Measurements from ENCODE around the gene NRL.

The NRL gene

DNA sequence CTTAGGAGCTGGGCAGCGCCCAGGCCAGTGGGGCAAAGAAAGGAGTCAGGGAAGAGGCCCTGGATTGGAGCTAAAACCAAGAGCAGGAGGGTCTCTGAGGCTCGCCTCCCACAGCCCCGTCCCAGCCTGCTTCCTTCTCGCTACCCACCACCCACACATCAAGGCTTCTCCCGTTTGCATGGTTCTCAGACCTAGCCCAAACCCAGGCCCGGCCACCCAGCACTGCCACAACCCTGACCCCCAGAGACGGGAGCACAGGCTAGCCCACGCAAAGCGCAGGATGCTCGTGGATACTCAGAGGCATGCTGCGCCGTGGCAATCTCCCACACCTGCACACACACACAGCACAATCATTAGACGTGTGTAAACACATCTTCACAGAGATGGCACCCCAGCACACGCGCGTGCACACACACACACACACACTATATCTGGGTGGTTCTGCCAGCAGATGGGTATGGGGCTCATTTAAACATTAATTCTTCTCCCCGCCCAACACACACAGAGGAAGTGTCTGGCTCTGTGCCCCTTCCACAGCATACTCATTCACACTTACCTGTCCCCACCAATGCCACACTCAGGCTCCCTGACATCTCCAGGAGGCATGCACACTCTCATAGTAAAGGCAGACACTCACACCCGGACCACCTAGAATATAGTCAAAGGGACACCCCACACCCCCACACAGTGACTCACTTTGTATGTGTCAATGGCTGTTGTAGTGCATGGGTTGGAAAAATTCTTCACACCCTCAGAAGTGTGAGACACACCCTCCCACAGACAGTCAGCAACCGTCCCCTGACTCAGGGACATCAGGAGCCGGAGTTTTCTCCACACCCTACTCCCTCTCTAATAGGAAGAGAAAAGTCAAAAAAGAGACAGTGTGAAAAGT is 61.8 kb downstream of the NRL start:
- no peak overlapping the region for H3K27ac ChIP-seq (replicated peaks; ENCODE audit: low read length)
- H3K4me1 ChIP-seq (ENCODE audit: control insufficient read depth in 2 of 2, insufficient read depth in 1 of 2, low read depth in 1 of 2, low read length in 2 of 2) = peaks cover 7% of the 10 kb centered on the region in 2 donors
- no peak overlapping the region for H2BK120ac ChIP-seq (ENCODE audit: low read depth, low read length)
- no peak overlapping the region for H2BK12ac ChIP-seq (ENCODE audit: low read length)
- H3K23ac ChIP-seq (ENCODE audit: low read depth, low read length, poor library complexity) = no peak overlapping the region
- H3K4me3 ChIP-seq (ENCODE audit: low read length in 2 of 2) = peak overlapping the region; percentile 27 to 55
- no peak overlapping the region for H4K8ac ChIP-seq (ENCODE audit: low read depth, low read length)
- DNase-seq (ENCODE audit: low spot score) = no peak
- H2BK15ac ChIP-seq (ENCODE audit: low read length) = no peak overlapping the region
- no peak overlapping the region for H3K4ac ChIP-seq (ENCODE audit: low read length)
- peaks cover 0 to 27% (median 0%) of the 10 kb centered on the region in 3 experiments for H3K27me3 ChIP-seq (ENCODE audit: control insufficient read depth in 3 of 3, insufficient read depth in 3 of 3, low read depth in 1 of 3, low read length in 3 of 3)
- no CpG with 5 or more reads among the region's 20 CpGs for WGBS, 2 donors (ENCODE audit: extremely low coverage in 2 of 2, insufficient read length in 2 of 2, insufficient replicate concordance in 1 of 2)
- no peaks in the 10 kb centered on the region for H3K36me3 ChIP-seq (replicated peaks in 1 of 2; ENCODE audit: control insufficient read depth in 2 of 2, insufficient read depth in 2 of 2, low read length in 2 of 2)
- H3K14ac ChIP-seq (ENCODE audit: low read length) = no peak overlapping the region
- H3K79me1 ChIP-seq (ENCODE audit: low read depth, low read length) = no peaks in the 10 kb centered on the region
- peak overlapping the region; percentile 99 for H2AFZ ChIP-seq (ENCODE audit: low read length)
- H3K9ac ChIP-seq (ENCODE audit: low read depth, low read length, poor library complexity) = no peak overlapping the region
- H3K18ac ChIP-seq (ENCODE audit: low read length) = no peak overlapping the region
- no peaks in the 10 kb centered on the region for H3K9me3 ChIP-seq (replicated peaks in 1 of 2; ENCODE audit: control insufficient read depth in 2 of 2, insufficient read depth in 1 of 2, low read depth in 1 of 2, low read length in 2 of 2)
- no peak overlapping the region for H4K91ac ChIP-seq (ENCODE audit: low read depth, low read length, poor library complexity)
- H2AK5ac ChIP-seq (ENCODE audit: low read depth, low read length) = no peak overlapping the region
- H2BK5ac ChIP-seq (ENCODE audit: low read length) = no peak overlapping the region
- peak overlapping the region; percentile 98 for H3K4me2 ChIP-seq (ENCODE audit: insufficient read depth, low read length, poor library complexity, severe bottlenecking)

DNA sequence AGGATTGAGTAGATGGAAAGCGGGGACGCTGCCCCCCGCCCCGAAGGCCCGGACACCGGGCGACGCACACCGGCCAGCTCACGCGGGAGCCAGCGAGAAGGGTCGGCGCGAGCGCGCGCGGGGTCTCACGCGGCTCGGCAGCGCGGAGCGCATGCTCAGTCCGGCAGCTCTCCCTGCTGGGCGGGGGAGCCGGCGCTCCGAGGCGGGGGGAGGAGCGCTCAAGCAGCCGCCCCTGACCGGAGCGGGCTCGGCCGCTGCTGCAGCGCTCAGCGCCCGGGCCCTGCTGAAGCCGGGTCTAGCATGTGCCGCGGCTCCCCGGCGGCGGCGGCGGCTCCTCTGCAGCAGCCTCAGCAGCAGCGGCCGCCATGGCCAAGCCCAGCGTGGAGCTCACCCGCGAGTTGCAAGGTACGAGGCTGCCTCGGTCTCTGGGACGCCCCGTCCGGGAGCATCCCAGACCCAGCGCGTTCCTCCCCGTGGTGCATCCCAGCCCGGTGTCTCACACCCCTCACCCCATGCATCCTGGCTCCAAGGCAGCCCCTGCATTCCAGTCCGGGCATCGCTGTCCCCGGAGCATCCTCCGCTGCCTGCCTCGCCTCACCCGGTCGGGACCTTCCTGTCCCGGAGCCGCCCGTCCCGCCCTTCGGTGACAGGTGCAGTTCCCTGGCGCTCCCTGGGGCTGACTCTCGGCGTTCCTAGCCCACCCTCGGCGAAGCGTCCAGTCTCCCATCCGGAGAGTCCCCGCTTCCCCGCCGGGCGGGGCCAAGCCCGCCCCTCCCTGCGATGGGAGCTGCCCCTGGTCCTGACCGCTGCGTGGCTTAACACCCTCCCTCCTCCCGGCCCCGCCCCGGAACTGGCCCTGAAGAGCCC is 62.7 kb downstream of the NRL start, which contains the start of gene CARMIL3:
CARMIL3 (plus strand) TSS at position 221 of the 867 bp plus-strand sequence; CDS start at position 366, 145 bp downstream.
- H2AK5ac ChIP-seq (ENCODE audit: low read depth, low read length) = peak within 1 kb of the TSS; percentile 81
- peak within 1 kb of the TSS; percentile 60 for H2BK15ac ChIP-seq (ENCODE audit: low read length)
- H2BK5ac ChIP-seq (ENCODE audit: low read length) = no peak within 1 kb of the TSS
- no peaks in the 10 kb centered on the region for H3K79me1 ChIP-seq (ENCODE audit: low read depth, low read length)
- no CpG with 5 or more reads among the region's 92 CpGs for WGBS, 2 donors (ENCODE audit: extremely low coverage in 2 of 2, insufficient read length in 2 of 2, insufficient replicate concordance in 1 of 2)
- peak within 1 kb of the TSS; percentile 98 for H3K4me2 ChIP-seq (ENCODE audit: insufficient read depth, low read length, poor library complexity, severe bottlenecking)
- H3K36me3 ChIP-seq (replicated peaks in 1 of 2; ENCODE audit: control insufficient read depth in 2 of 2, insufficient read depth in 2 of 2, low read length in 2 of 2) = no peaks in the 10 kb centered on the region
- peak; percentile 69 for DNase-seq (ENCODE audit: low spot score)
- H3K9me3 ChIP-seq (replicated peaks in 1 of 2; ENCODE audit: control insufficient read depth in 2 of 2, insufficient read depth in 1 of 2, low read depth in 1 of 2, low read length in 2 of 2) = no peaks in the 10 kb centered on the region
- peak within 1 kb of the TSS; percentile 91 for H3K9ac ChIP-seq (ENCODE audit: low read depth, low read length, poor library complexity)
- H2BK12ac ChIP-seq (ENCODE audit: low read length) = no peak within 1 kb of the TSS
- no peak within 1 kb of the TSS for H3K4ac ChIP-seq (ENCODE audit: low read length)
- no peak within 1 kb of the TSS for H4K91ac ChIP-seq (ENCODE audit: low read depth, low read length, poor library complexity)
- H3K14ac ChIP-seq (ENCODE audit: low read length) = no peak within 1 kb of the TSS
- H3K27ac ChIP-seq (replicated peaks; ENCODE audit: low read length) = no peak within 1 kb of the TSS
- peak within 1 kb of the TSS; percentile 77 for H3K18ac ChIP-seq (ENCODE audit: low read length)
- peak within 1 kb of the TSS; percentile 99 for H2AFZ ChIP-seq (ENCODE audit: low read length)
- H3K27me3 ChIP-seq (ENCODE audit: control insufficient read depth in 3 of 3, insufficient read depth in 3 of 3, low read depth in 1 of 3, low read length in 3 of 3) = peaks cover 0 to 32% (median 0%) of the 10 kb centered on the region in 3 experiments
- no peak within 1 kb of the TSS for H2BK120ac ChIP-seq (ENCODE audit: low read depth, low read length)
- peak within 1 kb of the TSS; percentile 55 to 87 for H3K4me3 ChIP-seq (ENCODE audit: low read length in 2 of 2)
- peak within 1 kb of the TSS; percentile 34 for H3K23ac ChIP-seq (ENCODE audit: low read depth, low read length, poor library complexity)
- H4K8ac ChIP-seq (ENCODE audit: low read depth, low read length) = peak within 1 kb of the TSS; percentile 100
- H3K4me1 ChIP-seq (ENCODE audit: control insufficient read depth in 2 of 2, insufficient read depth in 1 of 2, low read depth in 1 of 2, low read length in 2 of 2) = peaks cover 5 to 7% of the 10 kb centered on the region in 2 donors

DNA sequence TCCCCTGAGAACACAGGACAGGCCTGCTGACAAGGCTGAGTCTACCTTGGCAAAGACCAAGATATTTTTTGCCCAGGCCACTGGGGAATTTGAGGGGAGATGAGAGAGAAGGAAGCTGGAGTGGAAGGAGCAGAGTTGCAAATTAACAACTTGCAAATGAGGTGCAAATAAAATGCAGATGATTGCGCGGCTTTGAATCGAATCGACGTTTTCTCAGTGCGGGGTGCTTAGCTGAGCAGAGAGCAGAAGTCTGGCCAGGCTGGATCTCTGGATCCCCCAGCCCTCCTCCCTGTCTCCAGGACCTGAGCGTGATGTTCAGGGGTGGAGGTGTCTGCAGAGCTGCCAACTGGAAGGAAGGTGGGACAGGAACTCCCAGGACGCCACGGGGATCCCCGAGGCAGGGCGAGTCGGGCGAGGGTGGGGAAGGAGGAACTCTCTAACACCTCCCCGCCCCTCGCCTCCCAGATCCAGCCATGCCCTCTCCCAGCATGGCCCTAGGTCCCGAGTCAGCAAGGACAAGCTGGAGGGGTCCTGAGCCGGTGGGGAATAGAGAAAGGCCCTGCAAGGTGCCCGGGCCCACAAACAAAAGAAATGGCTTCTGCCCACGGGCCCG is 63.5 kb downstream of the NRL start:
- Histone ChIP-seq H2AK5ac (ENCODE audit: low read depth, low read length) (peak overlapping the region; percentile 81), H3K79me1 (ENCODE audit: low read depth, low read length) (no peaks in the 10 kb centered on the region), H4K8ac (ENCODE audit: low read depth, low read length) (peak overlapping the region; percentile 100), H3K18ac (ENCODE audit: low read length) (peak overlapping the region; percentile 77), H2AFZ (ENCODE audit: low read length) (peak overlapping the region; percentile 99), H3K36me3 (replicated peaks in 1 of 2; ENCODE audit: control insufficient read depth in 2 of 2, insufficient read depth in 2 of 2, low read length in 2 of 2) (no peaks in the 10 kb centered on the region), H3K27me3 (ENCODE audit: control insufficient read depth in 3 of 3, insufficient read depth in 3 of 3, low read depth in 1 of 3, low read length in 3 of 3) (peaks cover 0 to 37% (median 0%) of the 10 kb centered on the region in 3 experiments), H2BK12ac (ENCODE audit: low read length) (no peak overlapping the region), H3K9ac (ENCODE audit: low read depth, low read length, poor library complexity) (peak overlapping the region; percentile 91), H3K27ac (replicated peaks; ENCODE audit: low read length) (no peak overlapping the region), H3K4me1 (ENCODE audit: control insufficient read depth in 2 of 2, insufficient read depth in 1 of 2, low read depth in 1 of 2, low read length in 2 of 2) (peaks cover 5 to 7% of the 10 kb centered on the region in 2 donors), H2BK5ac (ENCODE audit: low read length) (no peak overlapping the region), H3K14ac (ENCODE audit: low read length) (no peak overlapping the region), H3K4ac (ENCODE audit: low read length) (no peak overlapping the region), H4K91ac (ENCODE audit: low read depth, low read length, poor library complexity) (no peak overlapping the region), H3K23ac (ENCODE audit: low read depth, low read length, poor library complexity) (no peak overlapping the region), H3K4me2 (ENCODE audit: insufficient read depth, low read length, poor library complexity, severe bottlenecking) (peak overlapping the region; percentile 98), H2BK120ac (ENCODE audit: low read depth, low read length) (no peak overlapping the region), H3K4me3 (ENCODE audit: low read length in 2 of 2) (peak overlapping the region; percentile 55 to 87), H3K9me3 (replicated peaks in 1 of 2; ENCODE audit: control insufficient read depth in 2 of 2, insufficient read depth in 1 of 2, low read depth in 1 of 2, low read length in 2 of 2) (no peaks in the 10 kb centered on the region), H2BK15ac (ENCODE audit: low read length) (peak overlapping the region; percentile 60)
- DNase-seq (ENCODE audit: low spot score) = no peak
- WGBS, 2 donors (ENCODE audit: extremely low coverage in 2 of 2, insufficient read length in 2 of 2, insufficient replicate concordance in 1 of 2) = no CpG with 5 or more reads among the region's 20 CpGs
